GM18502 (cell line): Measurements from ENCODE around the gene RELCH.

Experiments
- ATAC-seq: cut with Tn5 transposase; IDR thresholded peaks from one replicate; pipeline ENCODE4 v1.9.1; 2021; ENCODE audit warnings: mild to moderate bottlenecking; ENCODE audit not compliant: unreplicated experiment, poor library complexity

RELCH gene

DNA sequence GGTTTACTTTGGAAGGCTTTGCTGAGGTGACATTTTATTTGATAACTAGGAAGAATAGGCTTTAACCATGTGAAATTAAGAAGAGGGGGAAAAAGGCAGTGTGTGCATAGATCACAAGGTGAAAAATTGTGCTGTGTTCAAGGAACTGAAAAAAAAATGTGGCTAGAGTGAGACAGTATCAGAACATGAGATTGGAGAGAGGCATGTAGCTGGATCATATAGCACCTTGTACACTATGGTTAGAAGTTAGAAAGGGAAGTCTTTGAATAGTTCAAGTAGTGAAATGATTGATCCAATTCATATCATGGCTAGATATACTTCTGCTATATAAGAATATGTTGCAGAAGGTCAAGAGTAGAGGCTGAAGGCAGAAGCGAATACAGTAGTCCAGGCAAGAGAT, 125.8 kb downstream of the RELCH start:
- ATAC-seq: no peak

DNA sequence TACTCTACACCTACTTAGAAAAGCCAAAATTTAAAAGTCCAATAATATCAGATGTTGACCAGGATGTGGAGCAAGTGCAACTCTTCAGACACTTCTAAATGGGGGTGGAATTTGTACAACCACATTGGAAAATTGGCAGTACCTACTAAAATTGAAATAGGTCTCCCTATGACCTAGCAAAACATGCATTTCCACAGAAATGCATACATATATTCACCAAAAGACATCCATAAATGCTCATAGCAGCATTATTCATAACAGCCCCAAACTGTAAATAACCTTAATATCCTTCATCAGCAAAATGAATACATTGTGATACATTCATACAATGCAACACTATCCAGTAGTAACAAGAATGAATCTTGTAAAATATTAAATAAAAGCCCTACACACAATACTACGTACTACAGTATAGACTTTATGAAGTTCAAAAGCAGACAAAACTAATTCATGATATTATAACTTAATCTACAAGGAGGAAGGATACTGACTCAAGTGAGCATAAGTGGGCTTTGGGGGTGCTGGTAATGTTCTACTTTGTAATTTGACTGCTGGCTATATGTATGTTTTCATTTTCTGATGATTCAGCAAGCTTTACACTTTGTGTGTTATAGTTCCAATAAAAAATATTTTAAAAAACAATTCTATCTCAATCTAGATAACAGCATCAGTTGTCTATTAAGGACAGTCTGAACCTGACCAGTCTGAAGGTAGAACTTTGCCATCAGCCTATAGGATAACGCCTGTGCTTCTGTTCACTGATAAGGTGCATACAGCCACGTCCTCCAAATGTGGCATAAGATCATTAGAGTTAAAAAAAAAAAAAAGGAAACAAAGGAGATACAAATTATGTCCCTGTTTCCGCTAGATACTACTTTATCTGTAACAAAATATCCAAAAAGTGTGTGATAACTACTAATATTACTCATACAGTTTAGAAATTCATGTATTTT, 131.4 kb downstream of the RELCH start:
- ATAC-seq: no peak

DNA sequence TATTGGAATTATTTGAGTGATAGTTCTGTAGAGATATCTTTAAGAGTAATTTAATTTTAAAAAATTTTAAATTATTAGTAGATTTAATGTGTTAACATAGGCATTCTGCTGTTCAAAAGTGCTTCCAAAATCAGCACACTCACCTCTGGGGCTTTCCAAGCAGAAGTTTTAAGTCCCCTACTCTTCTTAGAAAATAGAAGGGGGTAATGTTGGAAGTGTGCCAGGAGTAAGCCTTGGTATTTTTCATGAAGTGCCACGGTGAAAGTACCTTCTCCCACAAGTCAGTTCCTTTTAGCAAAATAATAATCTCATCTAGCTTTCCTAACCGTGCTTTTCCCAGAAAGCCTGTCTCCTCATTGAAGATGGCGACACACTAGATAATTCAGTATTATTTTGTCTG, 134.1 kb downstream of the RELCH start:
- no peak for ATAC-seq

DNA sequence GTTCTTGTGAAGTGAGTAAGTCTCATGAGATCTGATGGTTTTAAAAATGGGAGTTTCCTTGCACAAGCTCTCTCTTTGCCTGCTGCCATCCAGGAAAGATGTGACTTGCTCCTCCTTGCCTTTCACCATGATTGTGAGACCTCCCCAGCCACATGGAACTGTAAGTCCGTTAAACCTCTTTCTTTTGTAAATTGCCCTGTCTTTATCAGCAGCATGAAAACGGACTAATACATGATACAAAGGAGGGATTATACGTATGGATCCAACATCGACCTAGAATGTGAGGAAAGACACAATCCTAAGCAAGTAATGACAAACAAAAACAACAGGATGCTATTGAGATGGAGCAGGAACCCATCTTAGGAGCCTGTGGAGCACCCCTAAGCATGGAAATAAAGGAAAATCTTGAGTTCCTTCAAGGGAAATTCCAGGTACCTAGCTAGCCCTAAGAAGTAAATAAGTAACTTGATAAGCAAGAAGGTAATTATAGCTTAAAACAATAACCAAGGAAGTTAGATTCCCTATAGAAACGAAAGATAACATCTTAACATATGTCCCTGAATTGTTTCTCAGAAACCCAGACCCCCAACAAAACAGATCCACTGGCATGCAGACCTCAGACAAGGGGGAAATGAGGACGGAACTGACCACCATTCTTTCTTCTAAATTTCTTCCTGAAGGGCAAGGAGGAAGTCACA, 136.6 kb downstream of the RELCH start:
- ATAC-seq: no peak

DNA sequence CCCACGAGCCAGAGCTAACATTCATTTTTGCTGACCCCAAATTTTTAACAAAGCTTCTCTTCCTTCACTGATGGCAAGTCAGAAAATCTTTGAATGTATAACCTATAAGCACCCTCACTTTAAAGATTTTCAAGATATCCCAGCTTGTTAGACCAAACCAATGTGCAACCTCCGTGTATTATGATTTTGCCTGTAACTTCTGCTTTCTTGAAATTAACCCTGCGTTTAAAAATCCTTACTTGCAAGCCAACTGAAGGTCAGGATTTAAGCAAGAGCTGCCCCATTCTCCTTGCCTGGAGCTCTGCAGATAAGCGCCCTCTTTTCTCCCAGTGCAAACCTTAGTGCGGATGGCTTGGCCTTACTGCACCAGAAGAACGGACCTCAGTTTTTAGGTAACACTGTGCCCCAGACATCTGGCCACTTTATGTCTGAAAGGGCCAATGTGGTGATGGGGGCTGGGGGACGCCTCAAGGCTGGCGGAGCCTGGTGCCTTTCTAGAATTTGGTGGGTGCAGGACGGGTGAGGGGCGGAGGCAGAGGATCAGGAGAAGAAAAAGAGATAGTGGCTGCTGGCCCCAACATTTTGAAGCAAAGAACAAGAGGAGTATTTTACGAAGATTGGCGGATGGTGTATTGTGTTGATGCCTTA, 137.2 kb downstream of the RELCH start:
- ATAC-seq: no peak

DNA sequence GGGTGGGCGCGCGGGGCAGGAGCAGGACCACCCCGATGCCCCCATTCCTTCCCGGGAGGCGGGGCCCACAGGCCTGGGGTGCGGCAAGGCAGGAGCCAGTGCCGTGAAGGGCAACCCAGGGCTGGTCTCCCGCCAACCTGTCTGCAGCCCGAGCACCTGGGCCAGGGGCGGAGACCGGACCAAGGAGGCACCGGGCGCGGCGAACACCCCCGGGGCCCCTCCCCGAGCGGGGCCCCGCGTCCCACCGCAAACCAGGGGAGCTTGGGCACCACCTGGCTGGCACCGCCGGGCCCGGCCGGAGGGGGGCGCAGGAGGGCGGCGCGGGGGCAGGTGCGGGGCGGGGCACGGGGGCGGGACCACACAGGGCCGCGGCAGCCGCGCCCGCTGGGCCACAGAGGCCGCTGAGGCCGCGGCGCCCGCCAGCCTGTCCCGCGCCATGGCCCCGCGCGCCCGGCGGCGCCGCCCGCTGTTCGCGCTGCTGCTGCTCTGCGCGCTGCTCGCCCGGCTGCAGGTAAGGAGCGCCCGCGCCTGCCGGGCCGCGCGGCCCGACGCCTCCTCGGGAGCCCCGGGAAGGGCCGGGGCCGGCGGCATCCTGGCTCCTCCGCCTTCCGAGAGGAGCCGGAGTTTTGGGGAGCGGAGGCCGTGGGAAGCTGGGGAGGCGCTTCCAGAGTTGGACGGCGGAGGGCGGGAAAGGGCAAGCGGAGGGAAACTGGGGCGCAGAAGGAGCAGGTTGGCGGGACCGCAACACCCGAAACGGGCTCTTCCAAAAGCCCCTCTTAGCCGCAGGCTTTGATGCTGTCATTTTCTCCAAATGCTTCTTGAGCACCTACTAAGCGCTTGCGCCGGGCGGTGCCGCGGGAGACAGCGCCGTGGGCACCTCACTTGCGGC, 138.1 kb downstream of the RELCH start, which contains the start of gene TNFRSF11A:
Gene TNFRSF11A (plus strand): TSS at position 394 of the 889 bp plus-strand sequence. CDS start 43 bp downstream, at position 437.
- peak; percentile 74 for ATAC-seq

DNA sequence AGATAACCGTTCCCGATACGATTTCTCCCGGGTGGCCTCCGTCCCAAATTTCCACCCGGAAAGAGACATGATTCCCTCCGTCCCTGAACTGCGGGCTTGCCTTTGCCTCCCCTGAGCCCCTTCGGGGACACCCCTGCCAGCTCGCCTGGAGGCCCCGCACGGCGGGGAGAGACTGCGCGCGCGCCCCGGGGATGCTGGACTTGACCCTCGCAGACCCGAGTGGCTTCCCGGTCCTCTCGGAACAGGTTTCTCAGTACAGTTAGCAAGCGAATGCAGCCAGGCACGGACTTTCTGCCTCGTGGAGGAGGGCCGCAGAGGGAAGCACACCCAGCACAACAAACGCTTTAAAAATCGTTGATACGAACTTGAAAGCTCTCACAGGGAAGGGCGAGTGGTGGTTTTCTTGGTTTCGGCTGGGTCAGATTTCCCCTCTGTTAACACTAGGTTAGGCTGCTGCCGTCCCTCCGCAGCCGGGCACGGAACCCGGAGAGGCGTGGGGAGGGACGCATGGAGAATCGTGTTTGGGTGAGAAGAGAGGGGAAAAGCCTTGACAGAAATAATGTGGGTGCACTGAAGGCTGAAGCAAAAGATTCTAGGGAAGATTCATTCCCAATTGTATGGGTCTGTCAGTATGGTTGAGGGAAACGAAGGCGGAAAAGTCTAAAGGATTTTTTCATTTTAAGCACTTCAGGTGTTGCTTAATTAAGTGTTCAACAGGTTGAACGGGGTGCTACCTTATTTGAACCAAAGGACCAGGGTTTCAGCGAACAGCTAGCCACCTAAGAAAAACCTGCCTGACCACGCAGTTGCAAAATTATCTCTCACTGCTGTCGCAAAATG, 139.0 kb downstream of the RELCH start:
- ATAC-seq: peak; percentile 35

DNA sequence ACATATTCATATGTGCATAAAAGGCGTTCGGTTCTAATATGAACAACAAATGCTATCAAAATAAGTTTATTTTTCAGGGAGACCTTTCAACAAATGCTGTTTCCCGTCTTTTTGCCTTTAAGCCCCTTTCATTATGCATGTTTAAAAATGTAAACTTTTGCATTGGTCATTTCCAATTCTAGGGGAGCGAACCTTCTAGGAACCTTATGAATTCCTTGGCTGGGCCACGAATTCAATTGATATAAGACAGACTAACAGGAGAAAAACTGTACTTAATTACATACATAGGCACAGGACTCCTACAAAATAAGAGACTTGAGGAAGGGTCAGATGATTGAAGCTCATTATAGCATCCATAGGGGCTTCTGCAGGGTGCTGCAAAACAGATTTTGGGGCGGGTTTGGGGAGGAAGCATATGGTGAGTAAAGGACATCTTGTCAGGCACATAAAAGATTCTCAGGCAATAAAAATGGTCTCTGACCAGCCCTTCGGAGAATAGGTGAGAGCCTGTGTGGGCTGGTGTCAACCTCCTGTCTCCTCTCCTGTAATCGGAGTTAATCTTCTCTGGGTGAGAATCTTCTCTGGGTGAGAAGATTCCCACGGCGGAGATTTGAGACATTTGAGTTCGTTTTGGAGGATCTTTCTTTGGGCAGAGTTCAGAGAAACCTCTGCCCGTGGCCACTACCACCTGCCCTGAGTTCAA, 139.7 kb downstream of the RELCH start:
- ATAC-seq: no peak

DNA sequence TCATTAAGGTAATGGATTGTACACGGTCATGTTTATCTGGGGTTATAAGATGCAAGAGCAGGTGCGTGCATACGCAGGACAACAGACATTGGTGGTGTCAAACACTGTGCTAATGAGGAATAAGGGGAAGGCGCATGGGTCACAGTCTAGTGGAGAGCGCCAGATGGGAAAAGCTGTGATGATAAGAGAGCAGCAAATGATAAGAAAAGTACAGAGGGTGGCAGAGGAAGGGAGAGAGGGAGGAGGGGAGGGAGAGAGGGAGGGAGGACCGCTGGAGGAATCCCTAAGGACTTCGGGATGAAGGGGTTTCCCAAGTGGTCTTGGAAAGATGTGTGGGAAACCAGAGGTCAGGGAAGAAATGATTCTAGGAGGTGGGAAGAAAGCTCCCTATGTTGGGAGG, 140.9 kb downstream of the RELCH start:
- no peak for ATAC-seq

DNA sequence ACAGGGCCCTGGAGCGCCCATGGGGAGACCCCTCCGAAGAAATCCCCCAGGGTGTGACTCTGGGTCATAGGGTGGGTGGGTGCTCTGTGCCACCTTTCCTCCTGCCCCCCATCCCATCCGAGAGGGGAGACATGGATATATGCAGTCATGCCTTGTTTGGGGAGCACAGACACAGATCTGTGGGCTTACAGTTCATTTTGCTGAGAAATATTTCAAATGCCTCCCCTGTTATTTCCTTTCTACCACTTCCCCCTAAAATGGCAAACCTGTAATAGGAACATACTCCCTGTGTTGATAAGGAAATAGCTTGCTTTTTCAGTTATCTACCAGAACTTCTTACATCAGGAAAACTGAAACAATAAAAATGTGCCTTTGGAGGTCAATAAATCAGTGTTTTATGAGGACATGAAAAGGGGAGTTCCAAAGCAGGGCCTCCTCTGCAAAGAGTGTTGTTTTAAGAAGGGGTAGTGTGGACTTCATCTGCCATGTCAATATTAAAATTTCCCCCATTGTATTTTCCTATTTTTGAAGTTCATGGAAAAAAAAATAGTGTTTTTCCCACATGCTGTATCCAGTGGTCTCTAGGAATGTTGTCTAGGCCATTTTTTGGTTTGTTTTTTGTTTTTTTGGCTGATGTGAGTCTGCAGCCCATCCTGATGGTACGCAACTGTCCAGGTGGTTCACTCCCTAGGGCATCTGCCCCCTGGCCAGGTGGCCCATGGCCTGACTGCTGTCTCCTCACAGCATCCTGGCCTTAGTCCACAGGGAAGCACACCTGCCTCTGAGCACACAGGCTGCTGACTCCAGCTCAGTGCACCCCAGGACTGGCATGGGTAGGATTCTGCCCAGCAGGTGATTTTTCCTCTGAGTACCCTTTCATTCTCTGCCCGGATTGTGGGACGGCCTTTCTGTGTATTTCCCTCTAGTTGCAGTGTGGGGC, 141.8 kb downstream of the RELCH start:
- ATAC-seq: no peak

DNA sequence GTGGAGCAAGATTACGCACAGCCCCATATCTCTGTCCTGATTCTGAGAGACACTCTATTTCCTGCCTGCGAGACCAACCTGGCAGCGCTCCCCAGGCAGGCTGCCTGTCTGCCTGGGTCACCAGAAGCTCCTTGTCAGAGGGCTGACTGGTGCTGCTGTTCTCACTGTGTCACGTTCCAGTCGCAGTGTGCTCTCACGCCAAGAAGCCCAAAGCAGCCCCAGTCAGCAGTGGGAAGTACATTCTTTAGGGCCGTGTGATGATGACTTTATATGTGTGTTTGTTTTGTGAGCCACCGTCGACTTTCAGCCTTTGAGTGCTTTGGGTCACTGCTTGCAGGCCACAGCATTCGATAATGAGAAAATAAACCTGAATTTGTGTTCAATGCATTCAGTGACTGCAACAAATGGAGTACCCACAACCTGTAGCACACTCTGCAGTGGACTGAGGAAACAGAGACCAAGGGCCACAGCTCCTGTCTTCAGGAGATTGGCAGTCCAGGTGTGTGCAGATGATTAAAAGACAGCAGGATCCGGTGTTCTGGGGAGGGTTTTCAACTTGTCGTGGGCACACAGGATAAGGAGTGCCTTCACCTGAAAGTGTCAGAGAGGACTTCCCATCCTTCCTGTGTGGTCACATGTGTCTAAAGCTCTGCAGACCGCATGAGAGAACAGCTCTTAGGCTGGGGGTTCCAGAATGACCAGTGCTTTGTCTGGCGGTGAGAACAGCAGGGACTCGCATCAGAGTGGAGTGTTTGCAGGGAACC, 142.8 kb downstream of the RELCH start:
- ATAC-seq: no peak

DNA sequence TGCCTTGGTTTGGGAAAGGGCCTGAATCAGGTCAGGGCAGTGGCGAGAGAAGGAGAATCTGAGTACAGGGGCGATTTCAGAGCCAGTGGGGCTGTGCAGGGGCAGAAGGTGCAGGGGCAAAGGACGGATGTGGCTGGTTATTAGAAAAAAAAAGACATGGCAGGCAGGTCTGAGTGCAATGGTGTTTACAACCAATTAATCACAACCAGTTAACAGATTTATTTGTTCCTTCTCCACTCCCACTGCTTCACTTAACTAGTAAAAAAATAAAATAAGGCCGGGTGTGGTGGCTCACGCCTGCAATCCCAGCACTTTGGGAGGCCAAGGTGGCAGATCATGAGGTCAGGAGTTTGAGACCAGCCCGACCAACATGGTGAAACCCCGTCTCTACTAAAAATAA, 143.6 kb downstream of the RELCH start:
- no peak for ATAC-seq

DNA sequence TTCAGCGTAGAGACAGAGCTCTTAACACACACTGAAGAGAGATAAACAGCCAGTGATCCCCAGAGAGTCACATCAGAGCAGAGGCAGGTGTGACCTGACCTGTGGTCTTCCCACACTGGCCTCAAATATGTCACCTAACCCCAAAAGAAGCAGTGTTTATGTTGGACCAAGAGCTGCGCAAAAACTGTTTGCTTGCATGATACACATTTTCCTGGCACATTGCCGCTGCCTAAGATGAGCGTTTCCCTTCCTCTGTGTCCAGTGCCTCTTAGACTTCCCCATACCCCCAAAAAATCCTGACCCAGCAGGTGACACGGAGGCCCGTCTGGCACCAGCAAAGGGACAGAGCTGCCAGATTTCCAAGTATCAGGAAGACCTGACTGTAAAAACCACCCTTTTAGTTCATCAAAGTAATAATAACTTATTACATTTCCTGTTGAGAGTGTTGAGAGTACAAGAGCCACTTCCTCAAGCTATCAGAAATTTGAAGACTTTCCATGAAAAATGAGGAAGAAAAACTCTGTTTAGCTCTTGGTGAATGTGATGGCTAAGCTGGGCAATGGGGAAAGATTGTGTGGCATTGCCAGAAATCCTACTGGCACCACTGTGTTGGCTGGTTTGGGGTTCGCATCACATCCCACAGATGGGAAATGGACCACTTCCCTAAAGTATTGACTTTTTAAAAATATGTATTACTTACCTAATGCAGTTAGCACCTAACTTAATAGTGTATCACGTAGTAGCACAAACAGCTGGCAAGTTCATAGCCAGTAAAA, 144.7 kb downstream of the RELCH start:
- no peak for ATAC-seq

DNA sequence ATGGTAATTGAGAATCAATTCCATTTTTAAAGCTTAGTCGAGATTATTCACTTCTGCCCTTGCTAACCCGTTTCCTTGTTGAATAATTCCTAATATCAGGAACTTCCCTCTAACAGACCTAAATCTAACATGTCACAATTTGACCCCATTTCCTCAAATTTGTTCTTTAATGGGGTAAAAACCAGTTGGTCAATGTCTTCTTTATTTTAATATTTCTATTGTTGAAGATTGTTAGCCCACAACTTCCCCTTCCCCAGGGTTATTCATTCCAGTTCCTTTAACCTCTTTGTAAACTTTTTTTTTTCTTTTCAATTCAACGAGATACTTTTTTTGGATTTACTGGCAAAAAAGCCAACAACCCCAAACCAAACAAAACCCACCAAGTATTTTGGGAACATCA, 145.4 kb downstream of the RELCH start:
- no peak for ATAC-seq

DNA sequence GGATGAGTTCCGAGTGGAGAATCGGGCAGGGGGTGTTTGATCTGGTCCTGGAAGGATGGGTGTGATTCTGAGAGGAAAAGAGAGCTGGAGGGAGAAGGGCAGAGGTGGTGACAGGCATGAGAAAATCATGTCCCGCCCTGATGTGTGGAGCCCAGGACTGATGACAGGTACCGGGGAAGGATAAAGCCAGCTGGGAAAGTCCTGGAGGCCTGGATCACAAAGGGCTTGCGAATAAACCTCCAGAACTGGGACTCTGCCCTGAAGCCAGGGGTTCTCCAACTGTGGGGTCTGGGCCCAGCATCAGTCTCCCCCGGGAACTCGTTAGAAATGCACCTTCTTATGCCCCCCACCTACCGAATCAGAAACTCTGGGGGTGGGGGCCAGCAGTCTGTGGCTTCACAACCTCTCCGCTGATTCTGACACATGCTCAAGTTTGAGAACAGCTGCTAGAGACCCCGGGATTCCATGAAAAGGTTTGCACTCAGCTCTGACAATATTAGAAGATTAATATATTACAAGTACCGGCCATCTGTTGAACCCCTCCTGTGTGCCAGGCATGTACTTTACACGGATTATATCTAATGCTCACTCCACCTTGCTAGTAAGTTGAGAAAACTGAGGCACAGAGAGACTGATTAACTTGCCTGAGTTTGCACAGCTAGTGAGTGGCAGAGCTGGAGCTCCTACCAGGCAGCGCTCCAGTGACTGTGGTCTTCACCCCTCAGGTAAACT, 146.1 kb downstream of the RELCH start:
- ATAC-seq: no peak
